ENCODE measurements around the gene OAF.

The OAF gene

GRCh38 chr11:120224361-120224760 is 13.5 kb downstream of the OAF start:
- DNase-seq, result no peak

DNA sequence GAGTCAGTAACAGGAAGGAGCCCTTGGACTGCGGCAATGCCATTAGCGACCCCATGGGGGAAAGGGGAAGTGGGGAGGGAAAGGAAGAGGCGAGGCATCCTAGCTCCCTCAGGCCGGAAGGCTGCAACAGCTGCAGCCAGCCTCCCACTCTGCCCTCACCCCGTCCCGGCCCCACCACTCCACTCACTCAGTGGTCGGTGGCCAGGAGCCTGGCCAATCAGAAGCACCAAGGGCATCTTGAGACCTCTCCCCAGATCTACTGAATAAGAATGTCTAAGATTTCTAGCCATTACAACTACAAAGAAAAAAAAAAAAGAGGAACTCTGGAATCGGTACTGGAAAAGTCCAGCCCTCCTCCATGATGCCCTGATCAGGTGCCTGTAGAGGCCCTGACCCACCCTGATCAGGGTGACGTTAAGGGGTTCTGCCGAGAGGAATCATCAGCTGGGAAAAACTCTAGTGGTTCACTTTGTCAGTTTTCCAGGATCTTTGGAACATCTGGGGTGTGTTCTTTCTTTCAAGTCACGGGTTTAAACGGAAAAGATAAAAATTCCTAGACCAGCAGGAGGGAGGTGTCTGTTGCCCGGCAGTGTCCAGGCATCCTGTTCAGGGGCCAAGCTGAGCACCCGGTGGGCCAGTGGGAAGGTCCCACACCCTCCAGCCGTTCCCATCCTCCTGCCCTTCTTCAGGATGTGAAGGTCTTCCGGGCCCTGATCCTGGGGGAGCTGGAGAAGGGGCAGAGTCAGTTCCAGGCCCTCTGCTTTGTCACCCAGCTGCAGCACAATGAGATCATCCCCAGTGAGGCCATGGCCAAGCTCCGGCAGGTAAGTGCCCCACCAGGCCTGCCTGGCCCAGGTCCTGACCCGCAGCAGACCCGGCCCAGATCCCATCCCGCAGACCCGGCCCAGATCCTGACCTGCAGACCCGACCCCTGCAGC is 14.4 kb downstream of the OAF start:
- DNase-seq, result no peak

- no peak for DNase-seq
Measured at GRCh38 chr11:120226242-120226641, 15.4 kb downstream of the OAF start.

DNA sequence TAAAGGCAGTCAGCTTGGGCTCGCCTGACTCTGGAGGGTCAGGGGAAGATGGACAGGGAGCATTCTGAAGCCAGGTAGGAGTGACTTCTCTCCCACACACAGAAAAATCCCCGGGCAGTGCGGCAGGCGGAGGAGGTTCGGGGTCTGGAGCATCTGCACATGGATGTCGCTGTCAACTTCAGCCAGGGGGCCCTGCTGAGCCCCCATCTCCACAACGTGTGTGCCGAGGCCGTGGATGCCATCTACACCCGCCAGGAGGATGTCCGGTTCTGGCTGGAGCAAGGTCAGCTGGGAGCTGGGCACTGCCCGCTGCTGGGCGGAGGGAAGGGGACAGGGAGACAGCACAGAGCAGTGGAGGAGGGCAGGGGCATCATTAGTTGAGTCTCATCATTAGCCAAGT is 15.9 kb downstream of the OAF start:
- no peak for DNase-seq

DNA sequence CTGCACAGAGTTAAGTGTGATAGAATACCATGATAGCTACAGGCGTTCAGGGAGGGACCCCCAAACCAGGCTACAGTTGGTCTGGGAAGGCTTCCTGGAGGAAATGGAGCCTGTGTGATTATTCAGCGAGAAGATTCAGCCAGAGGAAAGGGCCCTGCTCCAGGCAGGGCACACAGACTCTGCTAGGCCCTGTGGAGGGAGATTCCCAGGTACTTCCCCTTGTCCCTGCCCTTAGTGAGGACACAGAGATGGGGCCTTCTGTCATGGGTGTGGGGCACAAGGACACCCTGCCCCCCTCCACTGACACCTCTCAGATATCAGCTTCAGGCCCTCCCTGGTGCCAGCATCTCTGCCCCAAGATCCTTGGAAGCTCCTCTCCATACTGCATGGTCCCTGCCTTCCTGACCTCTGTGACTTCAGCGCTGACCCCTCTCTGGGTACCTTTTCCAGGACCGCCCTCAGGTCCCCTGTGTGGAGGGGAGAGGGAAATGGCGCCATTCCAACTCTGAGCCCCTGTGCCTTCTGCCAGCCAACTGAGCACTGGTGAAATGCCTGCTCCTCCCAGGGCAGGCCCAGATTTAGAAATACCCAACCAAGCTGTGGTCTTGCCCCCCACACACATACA is 16.5 kb downstream of the OAF start:
- DNase-seq, result no peak

GRCh38 chr11:120228794-120229384 is 18.1 kb downstream of the OAF start:
- no peak for DNase-seq

- no peak for DNase-seq
Measured at GRCh38 chr11:120229451-120230424, 18.9 kb downstream of the OAF start.

GRCh38 chr11:120230433-120231071 is 19.7 kb downstream of the OAF start:
- no peak for DNase-seq

DNA sequence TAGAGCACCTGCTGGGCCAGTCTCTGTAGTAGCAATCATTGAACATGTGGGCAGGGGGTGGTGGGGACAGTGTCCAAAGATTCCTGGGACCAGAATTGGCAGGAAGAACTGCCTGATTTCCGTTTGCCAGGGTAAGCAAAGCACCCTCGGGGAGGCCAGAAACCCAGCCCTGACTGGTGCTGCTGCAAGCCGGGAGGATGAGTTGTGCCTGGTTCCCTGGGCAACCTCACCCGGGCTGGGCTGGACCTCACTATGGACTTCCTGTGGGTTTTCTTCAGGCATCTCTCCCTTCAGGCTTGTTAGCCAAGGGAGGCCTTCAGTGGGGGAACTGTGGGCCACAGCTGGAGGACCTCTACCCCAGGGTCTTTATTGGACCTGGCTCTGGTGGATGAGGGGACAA is 21.1 kb downstream of the OAF start:
- DNase-seq, result no peak

DNA sequence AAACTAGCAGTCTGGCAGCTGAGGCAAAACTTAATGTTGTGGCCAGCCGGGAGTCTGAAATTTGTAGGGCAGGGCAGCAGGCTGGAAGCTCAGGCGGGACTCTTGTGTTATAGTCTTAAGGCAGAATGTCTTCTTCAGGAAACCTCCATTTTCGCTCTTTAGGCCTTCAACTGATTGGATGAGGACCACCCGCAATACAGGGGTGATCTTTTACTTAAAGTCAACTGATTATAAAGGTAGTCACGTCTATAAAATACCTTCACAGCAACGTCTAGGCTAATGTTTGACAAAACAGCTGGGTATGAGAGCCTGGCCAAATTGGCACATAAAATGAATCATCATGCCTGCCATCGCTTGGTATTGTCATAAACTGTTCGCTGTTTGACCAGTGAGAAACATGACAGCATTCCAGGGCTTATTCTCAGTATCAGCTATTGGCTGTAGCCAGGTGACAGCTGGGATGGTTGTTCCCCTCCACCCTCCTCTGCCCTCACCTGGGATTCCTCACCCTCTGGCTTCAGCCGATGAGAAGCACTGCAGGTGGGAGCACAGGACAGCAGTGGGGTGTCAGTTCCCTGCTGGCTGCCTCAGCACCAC is 22.5 kb downstream of the OAF start:
- no peak for DNase-seq

GRCh38 chr11:120235024-120235628 is 24.3 kb downstream of the OAF start:
- no peak for DNase-seq

DNA sequence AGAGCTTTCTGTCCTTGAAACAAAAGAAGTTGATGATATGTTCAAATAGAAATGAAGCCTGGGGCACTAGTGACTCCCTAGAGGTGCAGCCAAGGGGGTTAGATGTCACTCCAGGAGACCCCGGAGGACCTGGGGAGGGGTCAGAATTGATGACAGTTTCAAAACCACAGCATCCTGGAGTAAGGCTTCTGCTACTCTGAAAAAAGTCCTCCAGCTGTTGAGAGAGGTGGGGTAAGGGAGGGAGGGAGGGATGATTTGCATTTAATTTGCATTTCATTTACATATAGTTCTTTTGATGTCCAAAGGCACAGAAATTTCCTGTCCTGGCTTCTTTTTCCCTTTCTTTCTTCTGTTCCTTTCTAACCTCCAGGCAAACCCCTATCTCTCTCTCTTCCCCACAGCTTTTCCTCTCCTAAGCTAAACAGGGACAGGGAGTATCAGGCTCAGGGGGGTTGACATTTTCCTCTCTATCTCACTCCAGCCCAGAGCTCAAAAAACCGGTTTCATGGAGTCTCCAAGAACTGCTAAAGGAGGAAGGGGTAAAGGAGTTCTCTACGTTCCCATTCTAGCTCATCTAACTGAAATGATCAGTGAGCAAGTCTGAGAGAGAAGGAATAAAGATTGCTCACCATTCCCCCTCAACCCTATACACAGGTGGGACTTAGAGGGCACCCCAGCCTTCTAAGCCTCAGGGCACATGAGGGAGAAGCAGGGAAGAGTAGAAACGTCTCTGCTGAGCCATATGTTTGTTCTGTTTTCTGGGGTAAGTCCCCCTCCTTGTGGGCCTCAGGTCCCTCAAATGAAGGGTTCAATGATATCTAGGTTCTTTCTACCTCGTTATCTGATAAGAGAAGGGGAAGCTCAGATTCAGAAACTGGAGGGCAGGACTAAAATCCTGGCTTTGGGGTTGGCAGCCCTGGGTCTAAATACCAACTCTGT is 25.6 kb downstream of the OAF start:
- no peak for DNase-seq

DNA sequence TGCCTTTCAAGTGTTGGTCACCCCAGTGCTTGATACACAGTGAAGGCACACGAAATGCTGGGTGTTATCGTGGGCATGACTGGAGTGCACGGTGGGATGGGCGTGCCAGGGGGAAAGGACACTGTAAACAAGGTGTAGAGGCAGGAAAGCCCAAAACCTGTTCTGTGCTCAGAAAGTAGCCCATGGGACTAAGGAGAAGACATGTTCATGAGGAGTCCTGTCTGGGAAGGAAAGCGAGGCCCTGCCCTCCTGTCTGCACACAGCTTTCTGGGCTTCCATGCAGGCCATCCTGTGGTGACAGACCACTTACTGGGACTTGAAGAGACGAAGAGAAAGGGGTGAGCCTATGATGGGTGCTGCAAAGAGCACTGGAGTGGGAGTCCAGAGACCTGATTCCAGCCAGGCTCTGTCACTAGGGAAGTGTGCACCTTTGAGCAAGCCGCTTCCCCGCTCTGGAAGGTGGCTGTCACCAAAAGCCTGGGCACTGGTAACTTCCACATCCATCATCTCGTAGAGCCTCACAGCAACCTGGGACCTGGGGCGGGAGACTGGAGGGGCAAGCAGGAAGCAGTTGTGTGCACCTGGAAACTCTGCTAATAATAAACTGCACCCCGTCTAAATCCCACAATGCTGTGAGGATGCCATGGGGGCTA is 28.3 kb downstream of the OAF start:
- DNase-seq, result no peak

GRCh38 chr11:120239713-120240640 is 29.1 kb downstream of the OAF start, which contains the start of gene POU2F3:
TSS of gene POU2F3 (plus strand) at chr11:120240140. CDS start at chr11:120240344, 204 bp downstream.
- DNase-seq, result no peak

- no peak for DNase-seq
Measured at GRCh38 chr11:120240866-120241265, 30.0 kb downstream of the OAF start.

DNA sequence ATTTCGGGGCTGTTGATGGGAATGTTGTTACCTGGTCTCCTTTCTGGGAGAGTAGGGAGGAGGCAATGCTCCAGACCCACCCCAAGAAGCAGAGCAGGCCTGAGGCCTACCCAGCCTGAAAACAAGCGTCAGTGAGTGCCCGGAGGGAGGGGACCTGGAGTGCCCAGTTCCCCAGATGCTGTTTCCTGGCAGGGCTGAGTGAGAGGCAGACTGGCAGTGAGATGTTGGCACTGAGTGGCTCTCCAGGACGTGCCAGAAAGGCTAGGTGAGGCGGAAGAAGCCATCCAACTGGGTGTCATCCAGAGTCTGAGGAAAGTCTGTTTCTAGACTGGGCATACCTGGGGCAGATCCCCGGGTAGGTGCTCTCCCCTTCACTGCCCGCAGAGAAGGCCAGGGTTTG is 30.4 kb downstream of the OAF start:
- no peak for DNase-seq

DNA sequence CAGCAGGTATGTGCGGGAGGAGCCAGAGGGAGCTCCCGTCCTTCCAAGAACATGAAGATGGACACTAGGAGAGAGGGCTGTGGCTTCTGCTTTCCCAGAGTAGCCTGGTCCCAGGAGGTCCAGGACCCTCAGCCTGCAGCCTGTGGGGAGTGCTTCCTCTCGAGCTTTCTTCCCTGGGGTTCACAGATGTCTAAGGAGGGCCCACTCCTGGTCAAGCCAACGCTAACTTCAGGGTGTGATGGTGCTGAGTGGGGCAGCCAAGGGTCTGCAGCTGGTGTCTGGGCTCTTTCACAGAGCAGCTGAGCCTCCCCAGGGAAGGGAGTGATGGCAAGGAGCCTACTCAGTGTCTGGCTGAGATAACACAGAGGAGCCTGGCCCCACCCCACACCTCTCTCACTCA is 32.4 kb downstream of the OAF start:
- DNase-seq, result no peak
